Measurements from ENCODE around the gene ADCY3. TPM values are rescaled to one million over a fixed set of nuclear protein-coding genes. Genes with fewer than 3 reads are reported as not detected.

Gene ADCY3
- polyA plus RNA-seq, 1 of the 3 experiments (the other 2 are of a cell fraction): 53.9 TPM

- H3K4me3 ChIP-seq (ENCODE audit: low read depth in 2 of 2, low read length in 1 of 2): no peak overlapping the region
- POLR2A ChIA-PET: interaction anchor here (1.4 kb wide), 1 partner anchor 9 kb away, joined by 4 read pairs; no protein-coding TSS in a partner anchor
- DNase-seq: no peak
- no peaks in the 10 kb centered on the region for H3K27me3 ChIP-seq (ENCODE audit: insufficient read depth)
- no peak for TF ChIP-seq TEAD4 (IDR thresholded peaks at IDR 0.05; ENCODE audit: borderline replicate concordance, insufficient read depth)
- TF ChIP-seq MAX (IDR thresholded peaks at IDR 0.05; ENCODE audit: low read depth): no peak
- no peak for TF ChIP-seq FOSL2 (IDR thresholded peaks at IDR 0.05; ENCODE audit: borderline replicate concordance, low read depth)
- TF ChIP-seq PBX3 (IDR thresholded peaks at IDR 0.05): no peak
- TF ChIP-seq MXI1 (IDR thresholded peaks at IDR 0.05; ENCODE audit: low read depth, low read length): no peak
- TF ChIP-seq TAF1 (IDR thresholded peaks at IDR 0.05; ENCODE audit: borderline replicate concordance, low read depth, low read length): no peak
- no peak for TF ChIP-seq SMC3 (IDR thresholded peaks at IDR 0.05; ENCODE audit: low read depth, low read length)
- TF ChIP-seq TCF12 (IDR thresholded peaks at IDR 0.05): no peak
- no peak for TF ChIP-seq EP300 (IDR thresholded peaks at IDR 0.05; ENCODE audit: borderline replicate concordance in 1 of 2, low read depth in 1 of 2, low read length in 1 of 2)
- no peak for TF ChIP-seq RXRA (IDR thresholded peaks at IDR 0.05; ENCODE audit: borderline replicate concordance, low read depth)
- TF ChIP-seq CTCF (IDR thresholded peaks at IDR 0.05): no peak
- TF ChIP-seq FOXM1 (IDR thresholded peaks at IDR 0.05; ENCODE audit: low read depth): no peak
- no peak for TF ChIP-seq GABPA (IDR thresholded peaks at IDR 0.05; ENCODE audit: low read depth)
- no peak for TF ChIP-seq POLR2AphosphoS5 (IDR thresholded peaks at IDR 0.05; ENCODE audit: low read depth, low read length)
- no peak for TF ChIP-seq JUND (IDR thresholded peaks at IDR 0.05)
- TF ChIP-seq YY1 (IDR thresholded peaks at IDR 0.05; ENCODE audit: low read depth): no peak
- H3K9me3 ChIP-seq: no peaks in the 10 kb centered on the region
- no peaks in the 10 kb centered on the region for H3K79me2 ChIP-seq (ENCODE audit: insufficient read depth)
- H3K9ac ChIP-seq: no peak overlapping the region
- H3K9me2 ChIP-seq: no peaks in the 10 kb centered on the region
- peaks cover 54 to 76% of the 10 kb centered on the region in 2 experiments for H3K36me3 ChIP-seq (replicated peaks in 1 of 2; ENCODE audit: control insufficient read depth in 1 of 2, insufficient read depth in 2 of 2, low read length in 1 of 2)
- H3K4me1 ChIP-seq (ENCODE audit: control insufficient read depth in 1 of 2, insufficient read depth in 2 of 2, low read depth in 1 of 2, low read length in 1 of 2): no peaks in the 10 kb centered on the region
- 96% methylated on average over 6 of the region's 6 CpGs for WGBS (ENCODE audit: low lambda C conversion rate)
- CTCF ChIA-PET: interaction anchor here (0.7 to 1.6 kb wide), 5 partner anchors 8 to 442 kb away, joined by 3 to 5 read pairs (median 3); no protein-coding TSS in a partner anchor
- no peaks in the 10 kb centered on the region for H3F3A ChIP-seq (replicated peaks; ENCODE audit: insufficient read depth)
- H4K20me1 ChIP-seq (ENCODE audit: insufficient read depth): no peaks in the 10 kb centered on the region
- H3K27ac ChIP-seq (ENCODE audit: low read depth in 2 of 2, low read length in 1 of 2): no peak overlapping the region
- no peak overlapping the region for H3K4me2 ChIP-seq
- H2AFZ ChIP-seq (ENCODE audit: low read depth): no peak overlapping the region
These were observed 28.5 kb upstream of the ADCY3 start for GRCh38 chr2:24948506-24948905.
